ENCODE measurements around the gene CLECL1.
"Not testable (repeated sequence)": the region's sequence is repeated elsewhere in the genome, so short reads cannot be mapped to it uniquely, and the experiment has no call there.

Gene CLECL1

DNA sequence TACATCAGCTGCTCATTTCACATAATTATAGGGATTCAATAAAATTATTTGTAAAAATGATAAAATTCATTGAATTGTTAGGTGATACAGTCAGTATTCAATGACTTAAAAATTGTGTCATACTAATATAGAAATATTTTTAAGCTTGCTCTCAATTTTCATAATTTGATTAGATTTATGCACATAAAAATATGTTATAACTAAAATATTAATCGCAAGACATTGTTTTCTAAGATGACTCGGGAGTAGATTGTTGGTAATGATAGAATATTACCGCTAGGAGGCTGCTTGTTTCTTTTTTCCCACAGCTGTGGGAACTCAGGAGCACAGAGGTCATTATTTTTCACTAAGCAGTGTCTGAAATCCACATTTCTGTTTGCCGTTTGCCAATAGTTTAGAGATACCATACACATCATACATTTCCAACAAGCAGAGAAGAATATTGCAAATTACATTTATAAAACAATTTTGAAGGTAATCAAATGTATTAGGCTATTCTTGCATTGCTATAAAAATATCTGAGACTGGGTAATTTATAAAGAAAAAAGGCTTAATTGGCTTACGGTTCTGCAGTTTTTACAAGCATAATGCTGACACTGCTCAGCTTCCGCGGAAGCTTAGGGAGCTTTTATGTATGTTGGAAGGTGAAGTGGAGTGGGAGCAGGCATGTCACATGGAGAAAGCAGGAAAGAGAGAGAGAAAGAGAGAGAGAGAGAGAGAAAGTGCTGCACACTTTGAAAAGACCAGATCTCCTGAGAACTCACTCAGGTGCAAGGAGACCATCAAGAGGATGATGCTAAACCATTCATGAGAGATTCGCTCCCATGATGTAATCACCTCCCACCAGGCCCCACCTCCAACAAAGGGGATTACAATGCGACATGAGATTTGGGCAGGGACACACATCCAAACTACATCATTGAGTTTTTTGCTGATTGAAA is 18.6 kb upstream of the CLECL1 start:
- FAIRE-seq = peak; percentile 77

DNA sequence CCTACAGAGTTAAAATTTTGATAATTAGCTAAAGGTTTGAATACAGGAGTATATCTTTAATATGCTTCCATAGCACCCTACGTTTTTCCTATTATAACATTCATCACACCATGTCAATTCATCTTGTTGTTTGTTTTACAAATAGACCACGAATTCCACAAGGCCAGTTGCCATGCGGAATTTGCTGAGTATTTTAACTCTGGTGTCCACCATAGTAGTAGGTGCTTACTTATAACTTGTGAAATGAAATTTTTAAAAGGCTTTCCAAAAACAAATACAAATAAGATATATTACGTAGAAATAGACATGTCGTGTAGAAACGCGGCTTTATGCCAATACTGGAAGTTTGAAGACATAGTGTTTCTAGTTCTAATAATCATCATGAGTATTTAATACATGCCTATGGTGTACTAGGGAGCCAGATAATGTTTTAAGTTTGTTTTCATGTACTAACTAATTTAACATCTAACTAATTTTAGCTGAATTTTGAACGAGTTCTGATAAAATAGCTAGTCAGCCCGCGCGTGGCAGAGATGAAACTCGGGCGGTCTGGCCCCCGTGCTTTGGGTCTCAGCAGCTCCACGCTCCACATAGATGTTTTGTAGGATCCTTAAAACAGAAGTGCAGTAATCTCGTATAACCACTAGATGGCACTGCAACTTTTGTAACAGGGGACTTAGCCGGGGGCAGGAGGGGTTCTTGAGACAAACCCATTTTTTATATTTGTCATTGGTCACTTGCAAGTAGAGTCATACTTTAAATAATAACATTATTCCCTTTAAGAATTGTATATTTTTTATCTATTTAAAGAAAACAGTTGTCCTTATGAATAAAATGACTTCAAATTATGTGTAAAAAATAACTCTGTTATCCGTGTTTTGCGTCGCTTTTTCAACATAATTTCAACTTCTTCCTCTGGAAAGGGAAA is 17.6 kb upstream of the CLECL1 start:
- FAIRE-seq = peak; percentile 79

DNA sequence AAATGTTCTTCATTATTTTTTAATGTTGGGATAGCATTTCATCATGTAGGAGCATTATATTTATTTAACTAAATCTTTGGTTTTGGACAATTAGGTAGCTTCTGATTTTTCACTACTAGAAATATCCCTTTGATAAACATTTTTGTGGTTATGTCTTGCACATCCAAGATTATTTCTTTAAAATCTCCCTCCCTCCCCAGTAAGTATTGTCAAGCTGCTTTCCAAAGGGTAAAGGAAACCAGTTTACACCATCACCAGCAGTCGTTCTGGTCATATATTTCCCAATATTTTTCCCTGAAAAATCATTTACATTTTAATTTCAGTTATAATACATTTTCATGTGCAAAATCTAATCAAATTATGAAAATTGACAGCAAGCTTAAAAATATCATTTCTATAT is 16.7 kb upstream of the CLECL1 start:
- no peak for FAIRE-seq

DNA sequence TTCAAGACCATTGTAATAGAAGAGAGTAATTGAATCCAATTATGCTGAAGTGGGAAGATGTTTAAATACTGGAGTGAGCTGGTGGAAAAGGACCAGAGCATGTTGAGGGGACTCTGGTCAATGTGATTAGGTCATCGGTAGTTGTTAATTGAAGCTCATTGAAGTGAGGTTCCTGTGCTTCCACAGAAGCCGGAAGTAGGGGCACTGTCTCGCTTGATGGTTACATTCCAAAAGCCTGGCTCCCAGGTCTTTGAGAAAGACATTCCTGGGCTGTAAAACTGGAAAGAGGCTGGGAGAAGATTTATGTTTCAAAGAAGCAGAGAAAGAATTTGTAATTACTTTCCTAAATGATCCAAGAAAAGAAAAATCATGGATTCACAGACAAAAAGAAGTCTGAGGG is 12.3 kb upstream of the CLECL1 start:
- no peak for FAIRE-seq

DNA sequence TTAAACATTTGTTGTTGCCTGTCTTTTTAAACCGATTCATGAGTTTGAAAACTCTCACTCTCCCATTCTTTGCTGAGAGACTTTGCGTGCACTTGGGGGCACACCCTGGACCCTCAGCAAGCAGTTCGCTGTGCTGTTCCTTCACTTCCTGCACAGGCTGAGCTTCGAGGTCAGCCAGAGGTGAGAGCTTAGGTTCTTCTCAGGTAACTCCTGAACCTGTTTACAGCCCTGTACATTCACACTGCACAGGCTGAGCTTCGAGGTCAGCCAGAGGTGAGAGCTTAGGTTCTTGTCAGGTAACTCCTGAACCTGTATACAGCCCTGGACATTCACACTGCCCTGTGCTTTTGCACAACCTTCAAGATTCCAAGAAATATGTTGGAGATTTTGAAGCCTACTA is 9.8 kb upstream of the CLECL1 start:
- no peak for FAIRE-seq

DNA sequence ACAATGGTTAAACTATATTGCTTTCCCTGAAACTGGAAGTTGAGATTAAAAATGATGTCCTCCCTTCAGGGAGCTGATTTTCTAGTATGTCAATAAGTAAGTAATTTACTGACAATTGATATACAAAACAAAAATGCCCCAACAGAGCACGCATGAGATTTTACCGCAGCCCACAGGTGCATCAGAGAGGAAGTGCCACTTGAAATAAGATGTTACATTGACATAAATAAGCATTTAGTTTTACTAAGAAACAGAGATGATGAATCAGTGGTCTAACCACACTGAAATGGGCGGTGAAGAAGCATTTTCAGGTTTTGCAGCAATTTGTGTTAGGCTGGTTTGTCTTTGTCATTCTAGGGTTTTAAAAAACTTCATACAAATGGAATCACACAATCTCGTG is 8.8 kb upstream of the CLECL1 start:
- no peak for FAIRE-seq

DNA sequence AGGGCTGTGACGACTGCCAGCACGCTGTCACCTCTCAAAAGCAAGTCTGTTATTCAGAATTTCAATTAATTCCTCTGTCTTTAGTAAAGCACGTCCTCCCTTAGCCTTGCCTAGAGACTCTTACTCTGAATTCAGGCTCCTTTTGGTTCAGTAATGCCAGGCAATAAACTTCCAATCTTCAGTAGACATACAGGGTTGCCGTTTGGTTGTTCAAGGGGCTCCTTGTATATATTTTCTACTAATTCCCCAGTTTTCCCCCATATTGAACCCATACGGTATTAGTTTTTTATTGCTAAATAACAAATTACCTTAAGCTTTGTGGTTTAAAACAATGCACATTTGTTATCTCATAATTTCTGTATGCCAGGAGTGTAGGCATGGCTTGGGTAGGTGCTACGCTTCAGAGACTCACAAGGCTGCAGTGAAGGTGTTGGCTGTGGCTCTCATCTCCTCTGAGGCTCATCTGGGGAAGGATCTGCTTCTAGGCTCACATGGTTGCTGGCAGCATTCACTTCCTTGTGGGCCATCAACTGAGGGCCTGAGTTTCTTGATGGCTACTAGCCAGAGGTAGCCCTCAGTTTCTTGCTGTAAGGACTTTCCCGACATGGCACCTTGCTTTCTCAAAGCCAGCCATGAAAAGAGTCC is 7.3 kb upstream of the CLECL1 start:
- no peak for FAIRE-seq

DNA sequence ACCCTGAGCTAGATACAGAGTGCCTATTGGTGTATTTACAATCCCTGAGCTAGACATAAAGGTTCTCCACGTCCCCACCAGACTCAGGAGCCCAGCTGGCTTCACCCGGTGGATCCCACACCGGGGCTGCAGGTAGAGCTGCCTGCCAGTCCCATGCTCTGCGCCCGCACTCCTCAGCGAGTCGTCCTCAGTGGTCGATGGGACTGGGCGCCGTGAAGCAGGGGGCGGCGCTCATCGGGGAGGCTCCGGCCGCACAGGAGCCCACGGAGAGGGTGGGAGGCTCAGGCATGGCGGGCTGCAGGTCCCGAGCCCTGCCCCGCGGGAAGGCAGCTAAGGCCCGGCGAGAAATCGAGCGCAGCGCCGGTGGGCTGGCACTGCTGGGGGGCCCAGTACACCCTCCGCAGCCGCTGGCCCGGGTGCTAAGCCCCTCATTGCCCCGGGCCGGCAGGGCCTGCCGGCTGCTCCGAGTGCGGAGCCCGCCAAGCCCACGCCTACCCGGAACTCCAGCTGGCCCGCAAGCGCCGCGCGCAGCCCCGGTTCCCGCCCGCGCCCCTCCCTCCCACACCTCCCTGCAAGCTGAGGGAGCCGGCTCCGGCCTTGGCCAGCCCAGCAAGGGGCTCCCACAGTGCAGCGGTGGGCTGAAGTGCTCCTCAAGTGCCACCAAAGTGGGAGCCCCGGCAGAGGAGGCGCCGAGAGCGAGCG is 6.7 kb upstream of the CLECL1 start:
- not testable (repeated sequence) for FAIRE-seq

DNA sequence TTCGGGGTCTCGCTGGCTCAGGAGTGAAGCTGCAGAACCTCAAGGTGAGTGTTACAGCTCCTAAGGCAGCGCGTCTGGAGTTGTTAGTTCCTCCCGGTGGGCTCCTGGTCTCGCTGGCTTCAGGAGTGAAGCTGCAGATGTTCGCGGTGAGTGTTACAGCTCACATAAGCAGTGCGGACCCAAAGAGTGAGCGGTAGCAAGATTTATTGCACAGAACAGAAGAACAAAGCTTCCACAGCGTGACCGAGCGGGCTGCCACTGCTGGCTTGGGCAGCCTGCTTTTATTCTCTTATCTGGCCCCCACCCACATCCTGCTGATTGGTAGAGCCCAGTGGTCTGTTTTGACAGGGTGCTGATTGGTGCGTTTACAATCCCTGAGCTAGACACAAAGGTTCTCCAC is 6.0 kb upstream of the CLECL1 start:
- not testable (repeated sequence) for FAIRE-seq

DNA sequence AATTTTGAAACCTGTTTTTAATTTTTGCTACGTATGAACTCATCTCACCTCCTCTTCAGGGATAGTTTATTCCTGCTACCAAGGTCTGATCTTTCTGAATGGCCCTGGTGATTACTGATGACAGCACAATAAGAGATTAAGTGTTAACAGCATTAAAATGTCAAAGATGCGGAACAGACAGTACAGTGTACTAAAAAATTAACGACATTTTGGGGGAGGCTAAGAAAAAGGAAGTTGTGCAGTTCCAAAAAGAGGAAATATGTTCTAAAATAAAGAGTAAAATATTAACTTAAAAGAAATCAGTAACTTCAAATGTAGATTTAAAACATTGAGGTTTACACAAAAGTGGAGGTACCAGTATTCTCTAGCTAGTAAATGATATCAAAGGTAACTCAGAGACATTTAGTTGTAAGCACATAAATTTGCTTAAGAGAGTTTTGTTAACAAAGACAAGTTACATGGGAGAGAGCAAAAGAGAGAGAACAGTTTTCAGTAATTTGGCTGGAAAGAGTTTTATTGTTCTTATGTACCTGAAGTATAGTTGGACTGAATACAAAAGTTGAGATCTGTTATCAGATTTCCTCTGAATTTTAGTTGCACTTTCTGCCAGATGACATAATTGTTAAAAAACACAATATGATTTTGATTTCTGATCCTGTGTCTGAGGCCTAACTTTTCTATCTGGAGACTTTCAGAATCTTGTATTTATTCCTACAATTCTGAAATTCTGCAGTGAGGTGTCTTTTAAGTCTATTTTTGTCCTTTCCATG is 4.2 kb upstream of the CLECL1 start:
- peak; percentile 96 for FAIRE-seq

DNA sequence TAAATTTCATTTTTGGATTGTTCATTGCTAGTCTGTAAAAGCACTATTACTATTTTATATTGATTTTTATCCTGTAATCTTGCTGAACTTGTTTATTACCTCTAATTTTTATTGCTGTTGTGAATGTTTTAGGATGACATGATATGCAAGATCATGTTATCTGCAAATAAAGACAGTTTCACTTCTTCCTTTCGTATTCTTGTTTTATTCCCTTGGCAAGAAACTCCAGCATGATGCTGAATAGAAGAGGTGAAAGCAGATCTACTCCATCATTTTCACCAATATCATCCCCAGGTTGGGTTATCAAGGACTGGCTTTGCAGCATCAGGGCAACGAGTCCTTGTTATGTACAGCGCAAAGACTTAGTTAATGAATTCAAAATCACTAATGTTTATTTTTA is 2.7 kb upstream of the CLECL1 start:
- no peak for FAIRE-seq

DNA sequence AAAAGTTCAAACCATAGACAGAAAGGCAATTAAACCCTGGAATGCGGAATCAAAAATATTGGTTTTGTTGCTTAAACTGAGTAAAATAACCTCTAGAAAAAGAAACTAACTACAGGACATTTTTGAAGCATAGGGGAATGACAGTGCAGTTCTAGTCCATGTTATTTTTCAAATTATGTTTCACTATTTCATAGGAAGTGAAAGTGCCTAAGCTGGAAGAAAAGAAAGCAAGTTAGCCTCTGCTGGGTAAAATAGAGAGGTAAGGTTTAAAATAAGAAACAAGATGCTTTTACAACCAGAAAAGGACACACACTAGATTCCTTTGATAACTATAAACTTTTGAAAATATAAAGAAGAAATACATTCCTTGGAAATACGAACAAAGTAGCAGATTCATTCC is 1.1 kb downstream of the CLECL1 start:
- no peak for FAIRE-seq

DNA sequence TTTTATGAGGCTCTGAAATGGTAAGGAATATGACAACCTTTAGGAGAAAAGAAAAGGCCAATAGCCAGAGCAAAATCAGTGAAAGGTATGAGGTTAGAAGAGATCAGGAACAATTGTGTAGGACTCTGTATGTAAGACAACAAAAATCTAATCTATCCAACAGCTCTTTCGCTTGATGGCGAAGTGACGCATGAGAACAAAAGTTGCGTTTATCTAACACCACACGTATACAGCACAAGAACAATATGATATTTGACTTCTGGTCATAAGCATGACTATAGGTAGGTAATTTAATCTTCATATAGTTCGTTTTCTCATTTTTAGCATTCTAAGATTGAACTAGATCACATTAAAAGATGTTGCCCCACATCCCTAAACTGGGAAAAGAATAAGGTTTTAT is 1.5 kb downstream of the CLECL1 start:
- FAIRE-seq = no peak

DNA sequence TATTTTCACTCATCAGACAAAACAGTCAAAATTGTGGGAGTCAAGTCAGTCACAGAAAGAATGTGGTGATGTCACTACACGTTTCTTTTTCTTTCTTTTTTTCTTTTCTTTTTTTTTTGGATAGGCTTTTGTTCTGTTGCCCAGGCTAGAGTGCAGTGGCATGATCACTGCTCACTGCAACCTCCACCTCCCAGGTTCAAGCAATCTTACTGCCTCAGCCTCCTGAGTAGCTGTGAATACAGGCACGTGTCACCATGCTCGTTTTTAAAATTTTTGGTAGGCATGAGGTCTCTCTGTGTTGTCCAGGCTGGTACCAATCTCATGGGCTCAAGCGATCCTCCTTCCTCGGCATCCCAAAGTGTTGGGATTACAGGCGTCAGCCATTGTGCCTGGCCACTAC is 2.3 kb downstream of the CLECL1 start:
- FAIRE-seq = no peak

DNA sequence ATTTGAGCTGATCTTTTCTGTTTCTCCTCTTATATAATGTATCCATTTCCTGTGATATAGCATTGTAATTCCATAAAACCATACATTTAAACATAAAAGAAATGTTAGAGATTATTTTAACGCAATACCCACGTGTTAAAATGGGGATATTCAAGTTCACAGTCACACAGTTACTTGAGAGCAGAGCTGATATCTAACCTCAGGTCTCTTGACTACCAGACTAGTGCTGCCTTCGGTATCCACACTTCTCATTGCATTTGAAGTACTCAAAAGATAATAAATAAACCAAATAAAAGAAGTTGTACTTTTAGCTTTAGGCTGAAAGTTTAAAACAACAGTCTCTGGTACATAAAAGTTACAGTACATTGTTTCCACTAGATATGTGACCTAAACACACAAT is 2.9 kb downstream of the CLECL1 start:
- FAIRE-seq = peak; percentile 46

DNA sequence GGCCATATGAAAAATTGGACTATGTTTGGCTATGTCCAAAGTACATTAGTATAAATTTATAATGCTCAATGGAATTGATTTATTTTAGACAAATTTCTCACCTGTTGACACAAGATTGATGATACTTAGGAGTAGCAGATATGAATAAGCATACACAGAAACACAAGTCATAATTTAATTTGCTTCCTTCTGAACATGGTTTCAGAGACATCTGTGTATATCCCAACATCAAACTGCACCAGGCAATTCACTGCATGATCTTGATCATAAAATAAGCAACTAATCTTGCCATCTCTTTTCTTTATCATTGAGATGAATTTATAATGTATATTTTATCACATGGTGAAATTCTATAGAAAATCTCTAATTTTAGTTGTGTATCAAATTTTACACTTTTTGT is 3.8 kb downstream of the CLECL1 start:
- FAIRE-seq = no peak

DNA sequence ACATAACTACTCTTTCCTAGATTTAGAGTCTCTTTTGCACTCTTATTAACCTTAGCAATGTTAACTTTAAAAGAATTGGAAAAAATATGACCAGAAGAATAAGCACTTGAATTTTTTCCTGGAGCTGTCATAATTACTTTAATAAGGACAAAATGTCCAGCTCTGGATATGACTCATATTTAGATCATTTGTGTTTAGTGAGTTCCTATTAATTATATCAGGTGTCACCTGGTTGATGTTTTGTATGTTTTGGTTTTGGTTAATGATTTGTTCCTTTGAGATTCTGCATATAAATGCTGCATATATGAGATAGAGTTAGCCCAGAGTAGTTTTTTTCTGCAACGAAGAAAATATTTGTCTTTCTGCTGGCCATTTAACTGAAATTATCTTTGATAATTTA is 5.1 kb downstream of the CLECL1 start:
- no peak for FAIRE-seq

DNA sequence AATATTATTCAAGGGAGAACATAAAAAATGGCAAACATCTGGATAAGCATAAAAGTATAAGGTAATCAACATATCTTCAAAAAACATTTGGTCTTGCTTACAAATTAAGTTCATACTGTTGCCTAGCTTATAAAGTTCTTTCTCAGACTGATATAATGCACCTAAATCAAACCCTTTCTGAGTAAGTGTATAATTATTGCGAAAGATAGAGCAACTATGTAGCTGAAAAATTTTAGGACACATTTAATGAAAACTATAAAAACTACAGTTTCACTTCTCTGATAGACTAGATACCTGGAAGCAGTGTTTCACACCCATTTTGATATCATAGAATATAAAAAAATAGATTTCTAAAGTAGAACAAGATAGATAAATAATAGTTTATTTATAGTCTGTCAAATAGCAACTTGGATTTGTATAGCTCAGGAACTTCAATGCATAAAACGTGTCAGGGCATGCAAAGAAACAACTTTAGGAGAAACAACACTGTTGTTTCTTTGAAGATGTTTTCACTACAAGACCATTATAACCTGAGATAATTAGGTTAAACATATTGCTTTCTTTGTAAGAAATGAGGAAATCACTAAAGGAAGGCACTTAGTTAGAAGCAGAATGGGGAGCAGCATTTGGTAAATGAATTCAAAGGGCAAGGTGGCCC is 7.6 kb downstream of the CLECL1 start:
- no peak for FAIRE-seq

DNA sequence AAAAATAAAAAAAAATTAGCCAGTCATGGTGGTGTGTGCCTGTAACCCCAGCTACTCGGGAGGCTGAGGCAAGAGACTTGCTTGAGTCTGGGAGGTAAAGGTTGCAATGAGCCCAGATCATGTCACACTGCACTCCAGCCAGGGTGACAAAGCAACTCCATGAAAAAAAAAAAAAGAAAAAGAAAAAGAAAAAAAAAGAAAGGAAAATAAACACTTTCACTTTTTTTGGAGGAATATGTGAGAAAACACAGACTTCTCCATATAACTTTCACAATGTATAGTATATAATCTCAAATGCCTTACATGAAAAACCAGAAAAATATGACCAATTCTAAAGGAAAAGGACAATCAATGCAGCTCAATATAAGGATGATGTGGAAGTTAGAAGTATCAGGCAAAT is 8.9 kb downstream of the CLECL1 start:
- no peak for FAIRE-seq

DNA sequence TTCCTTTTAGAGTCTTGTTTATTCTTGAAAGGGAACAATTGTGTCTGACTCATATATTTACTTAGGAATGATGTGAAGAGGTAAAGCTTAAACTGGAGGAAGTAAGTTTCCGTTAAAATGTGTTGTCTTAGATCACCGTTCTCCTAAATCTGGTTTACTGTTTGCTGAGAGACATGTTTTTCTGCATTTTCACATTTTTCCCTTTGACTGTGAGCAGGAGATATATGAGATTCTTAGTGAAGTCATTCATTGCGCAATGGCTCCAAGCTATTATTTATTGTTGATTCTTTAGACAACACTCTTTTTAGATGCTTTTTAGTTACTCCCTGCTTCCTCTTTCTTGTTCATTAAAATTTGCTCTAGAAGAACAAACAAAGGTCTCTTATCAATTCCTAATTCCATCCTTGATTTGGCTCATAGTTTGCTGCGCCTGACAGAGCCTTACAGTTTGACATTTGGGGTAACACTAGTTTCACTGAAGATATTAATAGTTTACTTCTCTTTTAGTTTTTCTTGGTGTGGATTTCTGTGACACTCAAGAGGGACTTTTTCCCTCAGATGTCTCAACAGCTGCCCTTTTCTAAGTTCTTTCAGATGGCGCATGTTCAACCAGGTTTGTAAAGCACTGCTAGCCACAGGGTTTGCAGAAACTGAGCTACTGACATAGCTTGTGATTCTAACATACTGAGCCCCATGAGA is 11.4 kb downstream of the CLECL1 start:
- FAIRE-seq = no peak

DNA sequence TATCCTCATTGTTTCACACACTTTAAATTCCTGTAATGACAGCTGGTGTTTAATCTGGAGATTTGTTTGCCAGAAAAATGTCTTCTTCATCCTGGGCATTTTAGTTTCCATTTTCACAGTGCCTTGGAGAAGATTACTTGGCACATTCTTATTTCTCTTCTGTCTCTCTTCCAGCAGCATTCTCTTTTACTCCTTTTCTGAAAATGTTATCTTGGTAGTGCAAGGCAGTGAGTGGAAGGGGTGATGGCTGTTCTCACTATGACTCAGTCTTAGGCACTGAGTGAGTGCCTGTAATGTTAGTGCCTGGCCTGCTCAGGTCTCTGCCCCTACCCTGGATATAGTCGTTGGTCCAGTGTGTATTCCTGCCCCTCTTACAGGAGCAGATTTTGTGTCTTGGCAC is 13.1 kb downstream of the CLECL1 start:
- no peak for FAIRE-seq
